Stimulated activated CD4-positive, alpha-beta T cell treated with anti-CD3 and anti-CD28 coated beads, Interleukin-12 subunit alpha, Interleukin-12 subunit beta, amount 100 ng/mL, for 48 hours (primary cell): Measurements from ENCODE around the gene PDCD7.
"Not testable (repeated sequence)": the region's sequence is repeated elsewhere in the genome, so short reads cannot be mapped to it uniquely, and the experiment has no call there.

Experiments
- DNase-seq, 3 donors: peaks; one replicate each; pipeline ENCODE4 v3.0.0-alpha.2; 2020; ENCODE audit warnings: low read depth in 2 of 3, low spot score in 1 of 3

Gene PDCD7

DNA sequence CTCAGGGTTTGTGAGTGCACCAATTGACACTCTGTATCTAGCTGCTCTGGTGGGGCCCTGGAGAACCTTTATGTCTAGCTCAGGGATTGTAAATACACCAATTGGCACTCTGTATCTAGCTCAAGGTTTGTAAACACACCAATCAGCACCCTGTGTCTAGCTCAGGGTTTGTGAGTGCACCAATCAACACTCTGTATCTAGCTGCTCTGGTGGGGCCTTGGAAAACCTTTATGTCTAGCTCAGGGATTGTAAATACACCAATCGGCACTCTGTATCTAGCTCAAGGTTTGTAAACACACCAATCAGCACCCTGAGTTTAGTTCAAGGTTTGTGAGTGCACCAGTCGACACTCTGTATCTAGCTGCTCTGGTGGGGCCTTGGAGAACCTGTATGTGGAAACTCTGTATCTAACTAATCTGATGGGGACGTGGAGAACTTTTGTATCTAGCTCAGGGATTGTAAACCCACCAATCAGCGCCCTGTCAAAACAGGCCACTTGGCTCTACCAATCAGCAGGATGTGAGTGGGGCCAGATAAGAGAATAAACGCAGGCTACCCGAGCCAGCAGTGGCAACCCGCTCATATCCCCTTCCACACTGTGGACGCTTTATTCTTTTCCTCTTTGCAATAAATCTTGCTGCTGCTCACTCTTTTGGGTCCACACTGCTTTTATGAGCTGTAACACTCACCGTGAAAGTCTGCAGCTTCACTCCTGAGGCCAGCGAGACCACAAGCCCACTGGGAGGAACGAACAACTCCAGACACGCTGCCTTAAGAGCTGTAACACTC, 57.8 kb downstream of the PDCD7 start:
- not testable (repeated sequence) for DNase-seq

DNA sequence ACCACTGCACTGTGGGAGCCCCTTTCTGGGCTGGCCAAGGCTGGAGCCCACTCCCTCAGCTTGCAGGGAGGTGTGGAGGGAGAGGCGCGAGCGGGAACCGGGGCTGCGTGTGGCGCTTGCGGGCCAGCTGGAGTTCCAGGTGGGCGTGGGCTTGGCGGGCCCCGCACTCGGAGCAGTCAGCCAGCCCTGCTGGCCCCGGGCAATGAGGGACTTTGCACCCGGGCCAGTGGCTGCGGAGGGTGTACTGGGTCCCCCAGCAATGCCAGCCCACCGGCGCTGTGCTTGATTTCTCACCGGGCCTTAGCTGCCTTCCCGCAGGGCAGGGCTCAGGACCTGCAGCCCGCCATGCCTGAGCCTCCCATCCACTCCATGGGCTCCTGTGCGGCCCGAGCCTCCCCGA, 58.7 kb downstream of the PDCD7 start:
- DNase-seq = not testable (repeated sequence)

DNA sequence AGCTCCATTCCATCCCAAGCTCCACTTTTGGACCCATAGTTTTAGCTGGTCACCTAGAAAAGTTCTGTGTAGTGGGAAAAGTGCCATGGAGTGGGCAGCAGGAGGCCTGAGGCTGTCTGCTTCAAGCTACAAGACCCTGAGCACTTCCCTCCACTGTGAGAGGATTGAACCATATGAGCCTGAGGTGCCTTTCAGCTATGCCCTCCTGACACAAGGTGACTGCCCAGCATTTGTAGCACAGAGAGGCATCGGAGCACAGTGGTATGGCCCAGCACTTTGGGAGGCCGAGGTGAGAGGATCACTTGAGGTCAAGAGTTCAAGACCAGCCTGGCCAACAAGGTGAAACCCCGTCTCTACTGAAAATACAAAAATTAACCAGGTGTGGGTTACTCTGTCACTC, 61.0 kb downstream of the PDCD7 start:
- no peak for DNase-seq

DNA sequence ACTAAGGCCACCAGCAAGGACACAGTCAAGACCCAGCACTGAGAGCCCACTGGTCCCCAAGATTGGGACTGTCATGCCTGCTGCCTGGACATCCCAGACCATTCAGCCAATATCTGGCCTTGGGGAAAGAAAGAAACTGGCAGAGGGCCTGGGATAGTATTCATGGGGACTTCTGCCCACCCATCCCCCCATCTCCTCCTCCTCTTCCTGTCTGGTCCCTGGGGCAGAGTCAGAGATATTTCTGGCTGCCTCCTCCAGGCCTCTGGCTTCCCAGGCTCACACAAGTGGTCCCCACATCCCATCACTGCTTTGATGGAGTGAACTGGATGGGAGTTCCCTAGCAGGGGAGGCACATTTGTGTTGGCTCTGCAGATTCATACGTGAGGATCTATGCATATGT, 61.6 kb downstream of the PDCD7 start:
- DNase-seq = no peak

DNA sequence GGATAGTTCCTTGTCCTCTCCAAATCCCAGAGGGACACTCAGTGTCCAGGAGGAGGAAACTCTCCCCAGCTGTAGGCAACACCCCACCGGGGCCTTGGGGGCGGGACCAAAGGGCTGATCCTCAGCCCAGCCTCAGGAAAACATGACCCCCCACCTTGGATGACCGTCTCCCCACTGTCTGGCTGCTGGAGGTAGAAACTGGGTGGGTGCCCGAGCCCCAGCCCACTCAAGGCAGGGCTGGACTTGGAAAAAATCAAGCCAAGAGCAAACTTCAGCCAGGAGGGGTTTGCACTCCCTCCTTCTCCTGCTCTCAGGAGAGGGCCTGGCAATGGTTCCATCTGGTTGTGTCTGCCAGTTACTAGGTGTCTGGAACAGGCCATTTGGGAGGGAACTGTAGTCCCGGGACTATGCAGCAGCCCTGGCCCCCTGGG, 62.2 kb downstream of the PDCD7 start:
- no peak for DNase-seq

DNA sequence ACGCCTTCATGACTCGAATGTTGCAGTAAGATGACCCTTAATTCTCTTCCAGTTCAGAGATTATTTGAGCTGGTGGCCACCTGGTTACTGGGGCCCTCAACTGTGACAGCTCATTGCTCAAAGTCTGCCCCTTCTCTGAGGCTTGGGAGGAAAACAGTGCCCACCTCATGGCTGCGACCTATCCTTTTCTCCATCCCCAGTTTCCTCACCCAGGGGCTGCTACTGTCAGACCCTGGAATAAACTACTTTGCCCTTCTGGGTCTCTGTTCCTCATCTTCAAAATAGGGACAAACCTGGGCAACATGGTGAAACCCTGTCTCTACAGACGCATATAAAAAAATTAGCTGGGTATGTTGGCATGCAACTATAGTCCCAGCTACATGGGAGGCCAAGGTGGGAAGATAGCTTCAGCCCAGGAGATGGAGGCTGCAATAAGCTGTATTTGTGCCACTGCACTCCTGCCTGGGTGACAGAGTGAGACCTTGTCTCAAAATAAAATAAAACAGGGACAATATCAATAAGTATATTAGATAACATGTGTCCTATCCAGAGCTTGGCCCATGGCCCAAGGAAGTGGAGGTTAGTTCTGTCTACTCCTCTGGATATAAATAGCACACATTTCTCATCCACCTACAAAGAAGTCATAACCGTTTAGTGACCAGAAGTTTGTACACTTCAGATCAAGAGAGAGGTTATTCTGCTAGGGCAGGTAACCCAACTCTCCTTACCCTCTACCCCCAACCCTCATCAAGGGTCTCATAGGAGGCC, 63.6 kb downstream of the PDCD7 start:
- DNase-seq = no peak

DNA sequence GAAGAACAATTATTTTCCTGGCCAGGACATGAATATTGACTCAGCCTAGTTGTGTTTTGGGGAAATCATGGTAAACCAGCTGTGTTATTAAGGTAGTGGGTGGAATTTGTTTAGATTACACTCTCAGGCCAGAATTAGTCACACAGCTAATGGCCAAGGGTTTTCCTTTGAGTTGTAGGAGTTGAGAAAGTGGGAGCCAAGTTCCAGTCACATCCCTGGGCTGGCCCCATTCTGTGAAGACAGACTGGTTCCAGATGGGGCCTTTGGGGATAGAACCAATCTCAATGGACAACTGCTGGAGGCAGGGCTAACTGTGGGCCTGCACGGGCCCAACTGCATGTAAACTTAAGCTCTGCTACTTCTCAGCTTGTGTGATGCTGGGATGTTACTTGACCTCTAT, 64.4 kb downstream of the PDCD7 start:
- no peak for DNase-seq

DNA sequence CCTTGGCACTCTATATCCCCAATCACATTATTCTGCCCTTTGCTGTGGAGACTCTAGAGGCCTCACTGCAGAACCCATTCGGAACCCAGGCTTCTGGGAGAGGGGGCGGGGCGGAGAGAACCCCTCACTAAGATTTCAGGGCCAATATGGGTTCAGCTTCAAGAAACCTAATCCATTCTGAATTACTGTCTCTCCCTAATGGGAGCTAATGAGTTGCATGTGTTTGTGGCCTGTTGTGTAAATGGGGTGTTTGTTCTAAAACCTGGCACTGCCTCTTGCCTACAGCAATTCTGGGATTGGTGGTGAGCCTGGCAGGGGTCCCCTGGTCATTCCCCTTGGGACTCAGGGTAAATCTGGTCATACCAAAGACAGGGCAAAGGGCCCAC, 65.2 kb downstream of the PDCD7 start:
- no peak for DNase-seq

DNA sequence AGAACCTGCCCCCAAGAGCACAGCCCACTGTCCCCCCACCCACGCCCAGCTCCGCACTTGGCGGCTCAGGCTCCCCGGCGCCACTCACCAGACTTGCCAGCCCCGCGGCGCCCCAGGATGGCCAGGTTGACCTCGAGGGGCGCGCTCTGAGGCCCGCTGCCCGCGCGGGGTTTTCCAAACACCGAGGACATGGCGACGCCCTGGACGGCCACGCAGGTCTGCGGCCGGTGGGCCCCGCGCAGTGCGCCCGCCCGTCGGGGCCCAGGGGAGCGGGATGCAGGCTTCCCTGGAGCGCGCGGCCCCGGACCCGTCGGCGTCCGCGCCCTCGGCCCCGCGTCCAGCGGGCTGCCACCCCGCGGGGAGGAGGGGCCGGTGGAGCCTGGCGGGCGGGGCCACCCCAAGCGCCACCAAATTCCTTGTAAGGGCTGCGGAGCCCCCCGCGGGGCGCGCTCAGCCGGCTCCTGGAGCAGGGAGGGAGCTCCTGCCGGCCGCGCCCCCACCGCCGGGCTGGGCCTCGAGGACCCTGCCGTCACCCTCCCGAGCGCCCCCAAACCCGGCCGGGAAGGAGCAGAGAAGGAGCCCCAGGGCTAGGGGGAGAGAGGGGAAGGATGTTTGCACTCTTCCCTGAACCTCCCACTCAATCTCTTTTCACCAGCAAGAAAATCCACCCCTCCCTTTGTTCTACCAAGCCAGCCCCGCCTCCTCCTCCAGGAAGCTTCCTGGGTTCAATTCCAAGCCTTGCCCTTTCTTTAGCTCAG, 65.8 kb downstream of the PDCD7 start, which contains the start of gene RASL12:
Gene RASL12 (minus strand): TSS at position 347 of the 758 bp plus-strand sequence. CDS start 156 bp downstream, at position 191.
- no peak for DNase-seq
